ENCODE results near the gene EIF4E2. TPM values are rescaled to one million over a fixed set of nuclear protein-coding genes. Genes with fewer than 3 reads are reported as not detected.

EIF4E2 gene
- total RNA-seq, 6 experiments from 2014 or later, result 79.7 to 89.7 (median 83.8) TPM

DNA sequence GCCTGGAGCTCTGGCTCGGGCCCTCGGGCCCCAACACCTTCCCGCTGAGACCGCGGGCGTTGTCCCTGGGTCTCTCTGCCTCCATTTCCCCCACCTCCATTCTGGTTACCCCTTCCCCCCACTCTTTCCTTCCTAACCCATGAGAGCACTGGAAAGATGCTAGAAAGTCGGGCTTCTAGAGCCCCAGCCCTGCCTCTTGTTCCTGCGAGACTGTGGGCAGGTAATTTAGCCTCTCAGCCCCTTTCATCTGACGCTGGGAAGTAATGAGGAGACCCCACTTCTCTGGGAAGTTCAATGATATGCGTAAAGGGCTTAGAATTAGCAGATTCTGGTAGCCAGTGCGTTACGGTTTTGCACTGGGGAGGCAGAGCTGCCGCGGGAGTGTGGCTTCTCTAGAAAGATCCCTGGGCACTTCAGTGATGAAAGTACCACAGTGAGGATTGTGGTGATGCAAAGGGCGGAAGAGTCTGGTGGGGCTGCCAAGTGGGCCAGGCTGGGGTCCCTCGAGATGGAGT is 46.6 kb upstream of the EIF4E2 start:
- no peak for DNase-seq
- TF ChIP-seq, protein P1, sequence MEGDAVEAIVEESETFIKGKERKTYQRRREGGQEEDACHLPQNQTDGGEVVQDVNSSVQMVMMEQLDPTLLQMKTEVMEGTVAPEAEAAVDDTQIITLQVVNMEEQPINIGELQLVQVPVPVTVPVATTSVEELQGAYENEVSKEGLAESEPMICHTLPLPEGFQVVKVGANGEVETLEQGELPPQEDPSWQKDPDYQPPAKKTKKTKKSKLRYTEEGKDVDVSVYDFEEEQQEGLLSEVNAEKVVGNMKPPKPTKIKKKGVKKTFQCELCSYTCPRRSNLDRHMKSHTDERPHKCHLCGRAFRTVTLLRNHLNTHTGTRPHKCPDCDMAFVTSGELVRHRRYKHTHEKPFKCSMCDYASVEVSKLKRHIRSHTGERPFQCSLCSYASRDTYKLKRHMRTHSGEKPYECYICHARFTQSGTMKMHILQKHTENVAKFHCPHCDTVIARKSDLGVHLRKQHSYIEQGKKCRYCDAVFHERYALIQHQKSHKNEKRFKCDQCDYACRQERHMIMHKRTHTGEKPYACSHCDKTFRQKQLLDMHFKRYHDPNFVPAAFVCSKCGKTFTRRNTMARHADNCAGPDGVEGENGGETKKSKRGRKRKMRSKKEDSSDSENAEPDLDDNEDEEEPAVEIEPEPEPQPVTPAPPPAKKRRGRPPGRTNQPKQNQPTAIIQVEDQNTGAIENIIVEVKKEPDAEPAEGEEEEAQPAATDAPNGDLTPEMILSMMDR (IDR thresholded peaks at IDR 0.05), result no peak
- no peaks in the 10 kb centered on the region for H3K36me3 Mint-ChIP-seq (ENCODE audit: low read depth)
- no peak overlapping the region for H3K4me3 Mint-ChIP-seq
- no peaks in the 10 kb centered on the region for H3K4me1 Mint-ChIP-seq (ENCODE audit: low read depth)
- no peaks in the 10 kb centered on the region for H3K9me3 Mint-ChIP-seq
- H3K27me3 Mint-ChIP-seq (ENCODE audit: insufficient read depth), result peaks cover 52% of the 10 kb centered on the region
- H3K27ac Mint-ChIP-seq, result no peak overlapping the region

DNA sequence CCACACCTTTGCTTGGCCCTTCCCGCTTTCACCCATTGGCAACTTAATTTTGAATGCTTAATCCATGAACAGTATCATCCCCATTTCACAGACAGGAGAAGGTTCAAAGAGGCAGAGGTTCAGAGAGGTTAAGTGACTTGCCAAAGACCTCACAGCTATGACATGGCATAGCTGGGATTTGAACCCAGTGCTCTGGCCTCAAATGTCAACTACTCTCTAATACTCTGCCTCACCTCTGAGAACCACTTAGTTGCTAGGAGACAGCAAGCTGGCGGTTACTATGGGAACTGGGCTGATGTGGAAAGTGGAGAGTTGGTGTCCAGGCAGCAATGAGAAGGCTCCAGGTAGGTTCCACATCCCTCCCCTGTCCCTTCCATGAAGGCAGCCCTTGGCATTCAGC is 46.1 kb upstream of the EIF4E2 start:
- Mint-ChIP-seq H3K36me3 (ENCODE audit: low read depth) (no peaks in the 10 kb centered on the region), H3K27ac (no peak overlapping the region), H3K4me1 (ENCODE audit: low read depth) (no peaks in the 10 kb centered on the region), H3K9me3 (no peaks in the 10 kb centered on the region), H3K27me3 (ENCODE audit: insufficient read depth) (peaks cover 52% of the 10 kb centered on the region), H3K4me3 (no peak overlapping the region)
- TF ChIP-seq, protein P1 (IDR thresholded peaks at IDR 0.05), result no peak
- DNase-seq, result no peak

DNA sequence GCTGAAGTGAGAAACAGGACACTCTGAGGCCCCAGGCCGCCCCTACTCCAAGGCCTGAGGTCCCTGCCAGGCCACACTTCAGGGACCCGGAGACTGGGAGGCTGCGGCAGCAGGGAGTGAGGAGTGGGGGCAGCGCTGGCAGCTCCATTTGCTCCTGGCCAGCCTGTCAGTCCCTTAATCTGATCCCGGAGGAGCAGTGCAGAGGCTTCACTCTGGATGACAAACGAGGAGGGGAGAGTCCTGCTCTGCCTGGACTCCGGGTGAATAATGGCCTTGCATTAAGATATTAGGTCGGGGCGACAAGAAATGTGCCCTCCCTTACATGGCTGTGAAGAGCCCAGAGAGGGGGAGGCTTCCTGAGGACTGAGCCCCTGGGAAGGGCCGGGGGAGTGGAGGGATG is 44.6 kb upstream of the EIF4E2 start:
- no peak overlapping the region for H3K27ac Mint-ChIP-seq
- no peak overlapping the region for H3K4me3 Mint-ChIP-seq
- H3K27me3 Mint-ChIP-seq (ENCODE audit: insufficient read depth), result peaks cover 48% of the 10 kb centered on the region
- H3K4me1 Mint-ChIP-seq (ENCODE audit: low read depth), result no peaks in the 10 kb centered on the region
- H3K36me3 Mint-ChIP-seq (ENCODE audit: low read depth), result no peaks in the 10 kb centered on the region
- no peaks in the 10 kb centered on the region for H3K9me3 Mint-ChIP-seq
- TF ChIP-seq, protein P1 (IDR thresholded peaks at IDR 0.05), result no peak
- DNase-seq, result no peak

DNA sequence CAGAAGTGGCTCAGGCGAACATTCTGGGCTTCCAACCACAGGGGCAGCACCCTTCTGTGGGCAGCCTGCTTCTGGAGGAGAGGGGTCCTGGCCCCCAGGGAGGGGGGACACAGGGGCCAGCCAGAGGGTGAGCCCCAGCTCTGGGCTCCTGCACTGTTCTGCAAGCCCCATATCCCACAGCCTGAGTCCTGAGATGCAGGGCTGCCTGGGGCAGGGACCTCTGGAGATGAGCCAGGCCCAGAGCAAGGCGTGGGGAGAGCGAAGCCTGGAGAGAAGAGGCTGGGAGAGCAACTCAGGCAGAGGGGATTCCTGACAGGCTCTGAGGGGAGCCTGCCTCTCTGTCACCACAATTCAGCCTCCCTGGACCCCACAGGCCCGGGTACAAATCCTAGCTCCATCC is 43.8 kb upstream of the EIF4E2 start:
- Mint-ChIP-seq H3K27ac (no peak overlapping the region), H3K36me3 (ENCODE audit: low read depth) (no peaks in the 10 kb centered on the region), H3K27me3 (ENCODE audit: insufficient read depth) (peaks cover 42% of the 10 kb centered on the region), H3K4me1 (ENCODE audit: low read depth) (no peaks in the 10 kb centered on the region), H3K4me3 (no peak overlapping the region), H3K9me3 (no peaks in the 10 kb centered on the region)
- TF ChIP-seq, protein P1 (IDR thresholded peaks at IDR 0.05), result no peak
- DNase-seq, result no peak

DNA sequence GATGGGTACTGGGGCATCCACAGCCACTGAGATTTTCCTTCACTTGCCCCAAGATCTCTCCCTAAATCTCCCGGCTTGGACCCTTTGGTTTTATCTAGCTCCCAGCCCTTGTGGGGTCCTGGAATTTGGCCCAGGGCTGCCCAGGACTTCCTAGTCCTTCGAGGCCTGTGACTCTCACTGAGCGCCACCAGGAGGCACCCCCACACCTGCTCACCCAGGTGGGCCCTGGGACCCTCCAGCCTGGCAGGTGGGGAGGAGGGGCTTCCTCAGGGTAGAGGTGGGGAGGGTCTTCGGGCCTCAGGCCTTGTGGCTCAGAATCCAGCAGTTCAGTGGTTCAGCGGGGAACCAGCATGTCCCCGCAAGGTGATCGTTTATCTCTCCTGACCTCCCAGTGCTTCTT is 42.2 kb upstream of the EIF4E2 start:
- H3K4me3 Mint-ChIP-seq, result no peak overlapping the region
- TF ChIP-seq, protein P1 (IDR thresholded peaks at IDR 0.05), result no peak; the same call in 1 of the 2 replicates
- no peak for DNase-seq
- H3K36me3 Mint-ChIP-seq (ENCODE audit: low read depth), result no peaks in the 10 kb centered on the region
- H3K9me3 Mint-ChIP-seq, result no peaks in the 10 kb centered on the region
- no peaks in the 10 kb centered on the region for H3K4me1 Mint-ChIP-seq (ENCODE audit: low read depth)
- no peak overlapping the region for H3K27ac Mint-ChIP-seq
- peaks cover 48% of the 10 kb centered on the region for H3K27me3 Mint-ChIP-seq (ENCODE audit: insufficient read depth)

Data from HFFc6 (cell line).